Peyer's patch (tissue), 4 donors: ENCODE results near the gene DERL2.

Source experiments
- CTCF ChIP-seq, 6 experiments: fragments of 450-650 bp in 4 of 6; fragments of 200-600 bp in 2 of 6; sonication (generic) in 1 of 6; IDR thresholded peaks; one replicate each; pipeline ENCODE4 v1.5.1; 2017 to 2019; ENCODE audit warnings: antibody characterized with exemption in 6 of 6, mild to moderate bottlenecking in 3 of 6, moderate library complexity in 1 of 6
- POLR2A ChIP-seq, 2 donors: fragments of 450-650 bp; IDR thresholded peaks; one replicate each; pipeline ENCODE4 v1.5.1; 2017; ENCODE audit warnings: antibody characterized with exemption in 2 of 2, mild to moderate bottlenecking in 2 of 2, moderate library complexity in 2 of 2

DNA sequence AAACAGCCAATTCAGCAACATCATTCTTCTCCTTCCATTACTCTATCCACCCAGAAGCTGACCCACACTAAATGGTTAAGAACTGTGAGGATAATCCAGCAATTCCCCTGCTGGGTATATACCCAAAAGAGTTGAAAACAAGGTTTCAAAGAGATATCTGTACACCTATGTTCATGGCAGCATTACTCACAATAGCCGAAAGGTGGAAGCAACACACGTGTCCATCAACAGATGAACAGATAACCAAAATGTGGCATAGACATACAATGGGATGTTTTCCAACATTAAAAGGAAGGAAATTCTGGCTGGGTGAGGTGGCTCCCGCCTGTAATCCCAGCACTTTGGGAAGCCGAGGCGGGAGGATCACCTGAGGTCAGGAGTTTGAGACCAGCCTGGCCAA, 20.3 kb upstream of the DERL2 start:
- TF ChIP-seq POLR2A (IDR thresholded peaks at IDR 0.05) (no peak), CTCF (IDR thresholded peaks at IDR 0.05) (no peak)
